ENCODE data around the gene CCDC157.
"Not testable (repeated sequence)": the region's sequence is repeated elsewhere in the genome, so short reads cannot be mapped to it uniquely, and the experiment has no call there.

Gene CCDC157

DNA sequence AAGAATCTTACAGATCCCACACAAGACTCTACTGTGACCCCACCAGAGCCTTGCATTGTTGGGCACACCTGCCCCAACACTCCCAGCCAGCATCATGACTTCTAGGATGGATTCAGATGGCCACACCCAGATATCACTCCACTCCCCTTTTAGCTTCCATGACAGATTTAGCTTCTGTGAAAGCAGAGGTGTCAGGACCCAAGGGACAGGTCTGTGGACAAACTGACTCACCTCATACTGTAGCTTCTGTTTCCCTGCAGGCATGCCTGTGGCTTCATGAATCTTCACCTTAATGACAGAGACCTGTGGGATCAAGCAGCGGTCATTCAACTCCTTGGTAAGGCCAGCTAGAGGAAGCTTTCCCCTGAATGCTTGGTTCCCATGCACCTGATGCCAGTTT is 21.6 kb upstream of the CCDC157 start:
- no peak for TF ChIP-seq ZFX (IDR thresholded peaks at IDR 0.05; ENCODE audit: borderline replicate concordance)
- TF ChIP-seq, protein P1, sequence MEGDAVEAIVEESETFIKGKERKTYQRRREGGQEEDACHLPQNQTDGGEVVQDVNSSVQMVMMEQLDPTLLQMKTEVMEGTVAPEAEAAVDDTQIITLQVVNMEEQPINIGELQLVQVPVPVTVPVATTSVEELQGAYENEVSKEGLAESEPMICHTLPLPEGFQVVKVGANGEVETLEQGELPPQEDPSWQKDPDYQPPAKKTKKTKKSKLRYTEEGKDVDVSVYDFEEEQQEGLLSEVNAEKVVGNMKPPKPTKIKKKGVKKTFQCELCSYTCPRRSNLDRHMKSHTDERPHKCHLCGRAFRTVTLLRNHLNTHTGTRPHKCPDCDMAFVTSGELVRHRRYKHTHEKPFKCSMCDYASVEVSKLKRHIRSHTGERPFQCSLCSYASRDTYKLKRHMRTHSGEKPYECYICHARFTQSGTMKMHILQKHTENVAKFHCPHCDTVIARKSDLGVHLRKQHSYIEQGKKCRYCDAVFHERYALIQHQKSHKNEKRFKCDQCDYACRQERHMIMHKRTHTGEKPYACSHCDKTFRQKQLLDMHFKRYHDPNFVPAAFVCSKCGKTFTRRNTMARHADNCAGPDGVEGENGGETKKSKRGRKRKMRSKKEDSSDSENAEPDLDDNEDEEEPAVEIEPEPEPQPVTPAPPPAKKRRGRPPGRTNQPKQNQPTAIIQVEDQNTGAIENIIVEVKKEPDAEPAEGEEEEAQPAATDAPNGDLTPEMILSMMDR (IDR thresholded peaks at IDR 0.05) = no peak
- H3K27ac ChIP-seq = no peak overlapping the region

DNA sequence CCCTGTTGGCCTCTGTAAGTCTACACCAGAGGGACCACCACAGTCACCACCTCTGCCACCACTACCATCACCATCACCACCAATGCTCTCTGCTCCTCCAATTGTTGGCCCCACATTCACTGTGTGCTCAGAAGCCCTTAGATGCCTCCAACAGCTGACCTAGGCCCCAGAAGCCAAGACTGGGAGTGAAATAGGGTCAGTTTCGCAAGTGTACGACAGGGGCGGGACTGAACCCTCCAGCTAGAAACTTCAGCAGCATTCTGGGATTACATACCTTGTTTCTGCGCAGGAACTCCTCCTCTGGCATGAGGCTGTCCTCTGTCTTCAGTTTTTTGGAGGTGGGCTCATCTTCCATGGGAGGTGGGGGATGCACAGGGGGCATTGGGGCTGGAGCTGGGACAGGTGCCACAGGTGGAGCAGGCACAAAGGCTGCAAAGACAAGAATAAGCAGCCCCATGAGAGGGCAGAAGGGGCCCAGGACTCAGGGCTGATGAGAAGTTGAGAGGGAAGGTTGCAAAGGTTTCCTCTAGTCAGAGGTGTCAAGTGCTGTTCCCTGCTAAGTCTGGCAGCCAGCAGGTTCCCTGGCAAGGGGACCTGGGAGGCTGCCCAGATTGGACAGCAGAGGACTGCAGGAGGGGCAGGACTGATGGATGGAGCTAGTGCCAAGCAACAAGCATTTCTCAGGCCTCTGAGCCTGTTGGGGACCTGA is 19.9 kb upstream of the CCDC157 start:
- TF ChIP-seq, protein P1 (IDR thresholded peaks at IDR 0.05) = no peak
- TF ChIP-seq ZFX (IDR thresholded peaks at IDR 0.05; ENCODE audit: borderline replicate concordance) = no peak
- no peak overlapping the region for H3K27ac ChIP-seq

DNA sequence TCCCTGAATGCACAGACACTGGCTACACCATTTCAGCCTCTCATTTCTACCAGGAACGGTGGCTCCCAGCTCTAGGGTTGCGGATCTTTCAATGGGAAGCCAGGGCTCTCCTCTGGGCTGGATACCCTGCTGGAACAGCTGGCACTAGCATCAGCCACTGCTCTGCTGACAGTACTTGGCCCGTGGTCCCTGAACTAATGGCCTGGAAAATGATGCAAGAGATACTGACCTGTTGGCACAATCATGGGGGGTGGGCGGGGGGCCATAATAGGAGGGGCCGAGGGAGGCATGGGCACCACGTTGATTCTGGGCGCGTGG is 19.4 kb upstream of the CCDC157 start:
- H3K27ac ChIP-seq = no peak overlapping the region
- no peak for TF ChIP-seq ZFX (IDR thresholded peaks at IDR 0.05; ENCODE audit: borderline replicate concordance)
- TF ChIP-seq, protein P1 (IDR thresholded peaks at IDR 0.05) = no peak

DNA sequence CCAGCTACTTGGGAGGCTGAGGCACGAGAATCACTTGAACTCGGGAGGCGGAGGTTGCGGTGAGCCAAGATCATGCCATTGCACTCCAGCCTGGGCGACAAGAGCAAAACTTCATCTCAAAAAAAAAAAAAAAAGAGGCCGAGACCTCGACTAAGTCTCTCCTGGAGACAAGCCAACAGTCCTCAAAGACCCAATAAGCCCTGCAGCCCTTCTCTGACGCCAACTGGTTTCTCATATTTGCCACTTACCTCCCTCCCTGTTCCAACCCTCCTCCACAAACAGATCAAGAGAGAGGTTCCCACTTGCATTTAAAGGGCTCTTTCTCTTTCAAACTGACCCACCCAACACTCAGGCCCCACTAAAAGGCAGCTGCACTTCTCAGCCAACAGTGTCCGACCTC is 18.5 kb upstream of the CCDC157 start:
- not testable (repeated sequence) for H3K27ac ChIP-seq

DNA sequence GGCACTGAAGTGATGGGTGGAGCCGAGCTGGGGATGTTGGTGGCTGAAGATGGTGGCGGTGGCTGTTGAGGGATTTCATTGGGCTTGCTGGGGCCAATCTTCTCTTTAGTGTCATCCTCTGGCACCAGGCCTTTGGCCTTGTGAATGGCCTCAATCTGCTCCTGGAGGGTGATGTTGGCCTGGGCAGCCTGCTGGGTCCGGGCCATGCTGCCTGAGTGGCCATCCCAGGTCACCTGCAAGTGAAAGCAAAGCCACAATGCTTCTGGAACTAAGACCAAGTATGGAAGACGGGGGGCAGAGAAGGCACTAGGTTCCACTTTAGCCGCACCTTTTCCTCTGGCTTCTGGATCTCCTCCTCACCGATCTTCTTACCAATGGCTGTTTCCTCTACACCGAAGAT is 18.0 kb upstream of the CCDC157 start:
- H3K27ac ChIP-seq = no peak overlapping the region
- TF ChIP-seq, protein P1 (IDR thresholded peaks at IDR 0.05) = no peak
- TF ChIP-seq ZFX (IDR thresholded peaks at IDR 0.05; ENCODE audit: borderline replicate concordance) = no peak

DNA sequence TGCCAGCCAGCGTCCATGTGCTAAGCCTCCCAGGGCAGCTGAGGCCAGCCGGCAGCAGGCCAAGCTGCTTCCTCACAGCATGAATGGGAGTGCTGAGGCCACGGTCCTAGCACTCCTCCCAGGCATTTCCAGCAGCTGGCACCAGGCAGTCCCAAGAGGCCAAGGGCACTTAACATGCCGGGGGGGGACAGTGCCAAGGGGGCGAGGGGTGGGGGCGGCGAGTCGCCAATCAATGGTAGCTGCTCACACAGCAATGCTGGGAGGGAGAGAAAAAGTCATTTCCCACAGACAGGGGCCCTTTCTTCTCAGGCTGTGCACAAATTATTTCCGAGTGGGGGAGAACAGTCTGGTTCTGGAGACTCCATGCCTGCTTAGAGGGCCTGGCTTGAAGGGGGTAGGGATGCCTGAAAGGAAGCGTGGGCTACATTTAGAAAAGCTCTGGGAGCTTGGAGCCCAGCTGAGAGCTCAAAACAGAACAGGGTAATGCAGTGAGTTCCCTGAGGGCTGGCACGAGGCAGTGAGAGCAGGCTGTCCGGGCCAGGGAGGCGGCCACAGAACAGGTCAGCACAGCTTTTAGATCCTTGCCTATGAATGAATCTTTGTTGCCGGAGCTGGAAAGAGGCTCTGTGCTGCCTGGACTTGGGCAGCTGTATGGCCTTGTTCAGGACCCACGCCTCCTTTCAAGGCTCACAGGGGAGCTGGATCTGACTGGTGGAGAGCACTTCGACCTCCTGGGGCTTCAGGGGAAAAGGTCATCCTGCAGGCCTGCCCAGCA is 15.7 kb upstream of the CCDC157 start:
- TF ChIP-seq ZFX (IDR thresholded peaks at IDR 0.05; ENCODE audit: borderline replicate concordance) = no peak
- TF ChIP-seq, protein P1 (IDR thresholded peaks at IDR 0.05) = no peak
- H3K27ac ChIP-seq = no peak overlapping the region

DNA sequence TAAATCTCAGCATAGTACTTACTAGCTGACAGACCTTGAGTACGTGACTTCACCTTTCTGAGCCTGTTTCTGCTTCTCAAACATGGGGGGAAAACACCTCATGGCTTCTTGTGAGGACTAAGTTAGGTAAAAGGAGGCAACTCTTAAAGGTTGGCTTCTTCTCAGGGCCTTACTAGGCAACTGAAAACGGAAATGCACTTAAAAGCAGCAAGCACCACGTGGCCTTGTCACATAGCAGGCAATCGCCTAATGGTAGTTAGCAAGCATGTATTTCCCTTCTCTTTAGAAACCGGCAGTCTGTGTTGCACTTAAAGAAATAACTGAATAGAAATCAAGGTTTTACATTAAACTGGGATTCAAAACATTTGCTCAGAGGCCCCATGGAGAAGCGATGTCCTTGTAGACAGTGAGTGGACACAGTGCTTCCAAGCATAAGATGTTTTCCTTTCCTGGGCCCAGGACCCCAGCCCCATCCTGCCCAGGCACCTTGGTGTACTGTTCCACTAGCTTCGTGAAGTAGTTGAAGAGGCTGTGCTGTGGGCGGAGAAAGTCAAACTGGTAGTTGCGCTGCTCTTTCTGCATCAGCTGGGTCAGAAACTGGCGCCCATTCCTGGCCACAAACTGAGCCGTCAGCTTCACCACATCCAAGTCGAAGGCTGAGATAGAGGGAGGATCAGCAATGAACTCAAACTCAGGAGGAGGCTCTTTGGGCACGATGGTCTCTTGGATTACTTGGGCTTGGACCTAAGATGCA is 12.2 kb upstream of the CCDC157 start:
- no peak overlapping the region for H3K27ac ChIP-seq
- TF ChIP-seq, protein P1 (IDR thresholded peaks at IDR 0.05) = no peak
- TF ChIP-seq ZFX (IDR thresholded peaks at IDR 0.05; ENCODE audit: borderline replicate concordance) = no peak
